GM21447 (cell line): ENCODE data around the gene SFXN5.

Source experiments
- ATAC-seq: cut with Tn5 transposase; IDR thresholded peaks from one replicate; pipeline ENCODE4 v1.9.1; 2021; ENCODE audit not compliant: unreplicated experiment

The SFXN5 gene

DNA sequence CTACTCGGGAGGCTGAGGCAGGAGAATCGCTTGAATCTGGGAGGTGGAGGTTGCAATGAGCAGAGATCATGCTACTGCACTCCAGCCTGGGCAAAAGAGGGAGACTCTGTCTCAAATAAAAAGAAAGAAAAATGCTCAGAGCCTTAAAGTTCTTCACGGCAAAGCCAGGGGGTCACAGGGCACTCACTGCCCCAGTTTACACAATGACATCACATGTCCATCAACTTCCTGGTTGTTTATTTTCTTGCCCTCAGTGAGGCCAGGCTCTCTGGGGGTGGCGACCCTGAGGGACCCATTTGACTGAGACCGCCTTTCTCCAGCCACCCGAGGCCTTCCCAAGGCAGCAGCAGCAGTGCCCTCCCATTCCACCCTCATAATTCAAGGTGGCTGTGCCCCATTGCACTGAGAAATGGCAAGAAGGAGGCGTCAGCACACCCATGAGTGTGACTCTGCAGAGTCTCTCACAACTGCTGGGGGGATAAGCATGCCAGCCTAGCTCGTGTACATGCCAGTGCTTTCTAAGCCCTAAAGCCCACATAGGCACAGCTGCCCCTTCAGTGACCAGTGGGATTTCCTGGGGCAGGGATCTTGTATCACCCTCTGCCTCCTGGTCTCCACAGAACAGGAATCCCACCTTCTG, 50.0 kb downstream of the SFXN5 start:
- no peak for ATAC-seq

DNA sequence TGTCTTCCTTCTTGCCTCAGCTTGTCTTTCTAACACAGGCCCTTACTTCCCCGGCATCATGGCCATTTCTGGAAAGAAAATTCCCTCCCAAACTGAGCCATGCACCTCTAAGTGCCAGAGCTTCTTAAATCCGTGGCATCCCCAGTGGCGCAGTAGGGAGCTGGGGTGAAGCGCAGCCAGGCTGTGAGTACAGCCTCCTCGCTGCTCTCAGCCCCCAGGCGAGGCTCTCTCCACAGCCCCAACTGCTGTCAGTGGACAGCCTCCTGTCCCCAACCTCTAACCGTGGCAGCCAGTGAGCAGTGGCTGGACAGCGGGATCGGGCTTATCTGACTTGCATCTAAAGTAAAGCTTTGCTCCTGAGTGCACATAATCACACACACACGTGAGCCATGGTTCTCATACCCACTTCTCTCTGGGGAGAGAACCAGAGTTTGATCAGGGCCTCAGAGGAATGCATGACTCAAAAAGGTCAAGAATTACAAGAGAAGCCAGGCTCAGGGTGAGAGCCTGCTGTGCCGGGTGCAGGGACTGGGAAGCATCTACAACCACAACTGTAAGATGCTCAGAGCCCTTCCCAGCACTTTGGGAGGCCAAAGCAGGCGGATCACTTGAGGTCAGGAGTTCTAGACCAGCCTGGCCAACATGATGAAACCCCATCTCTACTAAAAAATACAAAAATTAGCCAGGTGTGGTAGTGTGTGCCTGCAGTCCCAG, 50.7 kb downstream of the SFXN5 start:
- ATAC-seq: no peak

DNA sequence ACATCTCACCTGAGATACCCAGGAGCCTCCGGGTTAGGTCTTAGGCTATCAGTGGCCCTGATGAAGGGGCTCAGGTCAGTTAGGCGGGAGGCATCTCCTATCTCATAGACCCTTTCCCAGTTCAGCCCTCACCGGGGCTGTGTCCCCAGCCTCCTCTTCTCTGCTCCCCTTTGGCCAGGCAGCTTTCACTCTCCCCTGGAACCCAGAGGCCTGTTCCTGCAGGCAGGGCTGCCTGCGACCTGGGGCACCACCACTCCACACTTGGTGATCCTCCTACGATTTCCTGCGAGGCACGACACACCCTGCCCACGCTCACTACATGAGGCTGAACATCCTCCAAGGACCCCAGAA, 51.2 kb downstream of the SFXN5 start:
- ATAC-seq: no peak

DNA sequence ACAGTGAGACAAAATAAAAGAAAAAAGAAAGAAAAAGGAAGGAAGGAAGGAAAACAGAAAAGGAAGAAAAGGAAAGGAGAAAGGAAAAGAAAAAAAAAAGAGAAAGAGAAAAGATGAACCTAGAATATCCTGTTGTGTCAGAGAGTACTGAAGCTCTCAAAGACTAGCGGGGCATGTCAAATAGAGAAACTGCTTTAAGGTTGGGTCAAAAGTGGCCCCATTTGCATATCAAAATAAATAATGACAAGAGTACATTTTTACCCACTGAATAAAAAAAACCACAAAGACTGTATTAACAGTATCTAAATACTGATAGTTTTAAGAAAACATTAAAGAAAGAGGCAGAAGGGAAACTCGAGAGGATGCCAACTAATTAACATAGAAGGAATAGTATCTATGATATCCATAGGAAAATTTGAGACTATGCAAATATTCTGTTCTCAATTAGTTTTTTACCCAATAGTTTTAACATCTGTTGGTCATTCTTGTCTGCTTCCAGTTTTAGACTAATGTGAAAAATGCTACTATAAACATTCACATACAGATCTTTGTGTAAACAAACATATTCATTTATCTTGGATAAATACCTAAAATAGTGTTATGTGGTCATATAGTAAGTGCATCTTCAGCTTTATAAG, 53.2 kb downstream of the SFXN5 start:
- no peak for ATAC-seq

DNA sequence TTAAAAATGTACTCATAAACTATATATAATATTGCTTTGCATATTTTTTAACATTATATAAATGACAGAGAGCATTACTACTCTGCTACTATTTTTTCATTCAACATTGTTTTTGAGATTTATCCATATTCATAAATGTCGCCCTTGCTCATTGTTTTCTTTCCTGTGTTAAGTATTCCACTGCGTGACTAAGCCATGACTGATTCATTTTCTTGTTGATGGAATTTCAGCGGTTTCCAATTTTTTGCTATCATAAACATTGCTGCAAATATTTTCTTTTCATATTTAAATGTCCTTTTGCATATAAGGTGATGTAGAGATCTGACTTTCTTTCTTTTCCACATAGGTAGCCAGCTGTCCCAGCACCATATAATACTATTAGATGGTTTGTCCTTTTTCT, 57.6 kb downstream of the SFXN5 start:
- ATAC-seq: no peak

DNA sequence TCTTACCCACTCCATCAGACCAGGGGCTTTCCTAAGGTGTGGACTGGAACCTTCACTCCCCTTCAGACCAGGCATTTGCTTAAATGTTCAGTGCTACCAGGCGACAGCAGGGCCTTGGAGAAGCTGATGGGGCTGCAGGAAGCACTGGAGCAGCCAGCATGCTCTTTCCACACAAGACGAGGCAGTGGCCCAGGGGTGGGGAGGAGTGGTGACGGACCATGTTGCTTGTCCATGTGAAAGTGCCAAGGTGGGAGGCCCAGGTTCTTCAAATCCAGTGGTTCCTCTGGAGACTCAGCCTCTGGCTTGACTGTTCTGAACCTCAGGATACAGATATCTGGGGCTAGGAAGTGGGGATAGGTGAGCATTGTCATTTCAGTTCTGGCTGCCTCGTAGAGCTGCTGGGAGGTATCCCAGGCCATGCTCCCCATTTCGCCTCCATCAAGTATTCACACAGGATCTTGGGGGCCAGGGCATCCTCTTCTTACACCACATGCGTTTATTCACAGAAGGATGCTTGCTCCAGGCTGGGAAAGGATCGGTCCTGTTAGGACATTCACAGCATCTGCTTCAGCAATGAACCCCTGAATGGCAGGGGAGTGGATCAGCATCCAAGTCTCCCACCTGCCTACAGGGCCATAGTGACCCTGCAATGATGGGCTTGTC, 62.2 kb downstream of the SFXN5 start:
- no peak for ATAC-seq

DNA sequence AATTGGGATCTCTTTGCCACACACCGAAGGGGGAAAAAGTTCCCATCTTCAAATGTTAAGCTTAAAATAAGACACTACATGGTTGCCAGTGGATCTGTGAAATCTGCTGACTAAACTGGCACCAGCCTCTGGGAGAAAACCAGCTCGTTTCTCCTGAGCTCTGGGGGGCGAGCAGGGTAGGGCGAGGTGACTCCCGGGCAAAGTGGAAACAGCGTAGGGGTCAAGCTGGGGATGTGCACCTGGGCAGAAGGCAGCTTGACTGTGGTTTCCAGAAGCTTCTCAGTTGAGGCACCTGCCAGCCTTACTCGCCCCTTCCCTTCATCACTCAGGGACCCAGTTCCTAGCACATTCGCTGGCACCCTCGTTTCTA, 62.8 kb downstream of the SFXN5 start:
- no peak for ATAC-seq

DNA sequence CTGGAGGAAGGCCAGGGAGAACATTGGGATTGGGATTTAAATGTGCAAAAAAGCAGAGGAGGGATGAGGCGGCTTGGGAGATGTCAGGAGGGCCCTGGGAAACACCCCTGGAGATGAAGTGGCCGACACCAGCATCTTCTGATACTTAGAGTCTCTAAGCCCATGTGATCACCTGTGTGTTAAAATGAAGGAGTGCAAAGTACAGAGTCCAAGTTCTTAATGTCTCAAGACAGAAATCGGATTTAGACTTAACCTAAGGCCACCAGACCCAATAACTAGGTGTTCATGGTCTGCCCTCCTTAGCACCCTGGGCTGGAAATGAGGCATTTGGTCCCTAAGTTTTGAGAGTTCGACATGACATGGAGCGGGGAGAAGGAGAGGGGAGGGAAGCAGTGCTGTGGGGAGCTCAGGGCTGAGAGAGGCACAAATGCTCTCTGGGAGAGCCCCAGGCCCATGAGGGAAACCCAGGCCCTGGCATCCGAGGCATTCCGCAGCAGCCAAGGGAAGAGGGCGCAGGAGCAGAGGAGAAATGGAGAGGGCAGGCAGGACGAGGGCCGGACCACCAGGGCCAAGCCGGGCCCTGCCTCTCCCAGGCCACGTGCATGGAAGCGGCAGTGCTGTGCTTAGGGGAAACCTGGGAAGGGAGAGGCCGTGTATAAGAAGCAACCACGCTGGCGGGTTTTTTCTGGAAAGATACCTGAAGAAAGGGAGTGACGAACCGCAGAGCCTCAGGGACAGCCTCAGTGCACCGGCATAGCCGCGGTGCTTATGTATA, 63.3 kb downstream of the SFXN5 start:
- no peak for ATAC-seq

DNA sequence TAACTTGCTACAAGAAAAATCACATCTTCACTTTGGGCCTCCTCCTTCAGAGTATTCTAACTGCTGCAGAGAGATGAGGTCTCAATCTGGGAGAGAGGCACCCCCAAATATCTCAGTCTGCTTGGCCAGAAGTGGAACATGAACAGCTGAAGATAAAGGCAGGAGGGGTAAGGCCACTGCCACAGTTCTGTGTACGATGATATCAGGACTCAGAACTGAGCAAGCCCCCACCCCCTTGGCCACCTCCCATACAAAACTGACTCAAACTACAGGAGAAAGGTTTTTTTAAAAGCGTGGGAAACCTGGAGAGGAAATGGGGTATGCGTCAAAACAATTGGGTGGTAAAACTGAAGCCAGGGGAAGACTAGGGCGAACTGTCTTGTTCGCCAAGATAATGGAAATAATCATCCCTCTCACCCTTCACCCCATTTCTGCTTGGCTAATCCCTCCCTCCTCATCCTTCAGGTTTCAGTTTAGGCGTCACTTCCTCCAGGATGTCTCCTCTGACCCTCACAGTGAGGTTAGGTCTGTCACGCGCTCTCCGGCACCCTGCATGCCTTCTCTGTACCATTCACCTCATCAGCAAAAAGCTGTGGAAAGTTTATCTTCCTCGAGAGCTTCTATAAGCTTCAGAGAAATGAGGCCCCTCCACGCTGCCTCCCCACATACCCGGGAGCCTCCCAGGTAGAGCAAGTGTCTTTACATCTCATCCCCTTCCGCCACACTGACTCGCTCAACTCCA, 64.4 kb downstream of the SFXN5 start:
- ATAC-seq: no peak

DNA sequence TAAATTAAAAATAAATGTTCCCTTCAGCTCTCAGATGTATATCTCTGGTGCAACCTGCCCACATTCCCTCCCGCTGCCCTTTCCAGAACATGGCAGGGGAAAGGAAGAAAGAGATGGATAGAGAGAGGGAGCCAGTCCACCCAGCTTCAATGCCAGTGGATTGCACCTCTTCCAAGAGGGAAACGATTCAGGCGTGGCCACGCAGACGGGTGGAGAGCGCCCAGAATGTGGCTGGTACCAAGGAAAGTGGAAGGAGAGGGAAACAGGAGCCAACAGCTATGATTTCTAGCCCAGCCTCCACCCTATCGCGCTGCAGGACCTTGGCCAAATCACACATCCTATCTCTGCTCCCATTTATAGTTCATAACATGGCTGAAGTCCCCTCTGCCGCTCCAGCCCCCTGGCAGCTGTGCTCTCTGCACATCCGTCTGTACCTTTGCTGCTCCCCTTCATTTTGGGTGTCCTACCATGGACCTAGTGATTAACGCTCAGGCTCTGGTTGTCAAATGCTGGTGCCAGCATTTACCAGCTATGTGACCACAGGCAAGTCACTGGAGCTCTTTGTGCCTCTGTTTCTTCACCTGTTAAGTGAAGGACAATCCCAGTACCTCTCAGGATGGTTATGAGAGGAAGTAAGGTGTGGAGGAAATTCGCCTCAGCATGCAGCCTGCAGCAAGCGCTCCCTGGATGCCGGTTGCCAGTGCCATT, 66.5 kb downstream of the SFXN5 start:
- no peak for ATAC-seq

DNA sequence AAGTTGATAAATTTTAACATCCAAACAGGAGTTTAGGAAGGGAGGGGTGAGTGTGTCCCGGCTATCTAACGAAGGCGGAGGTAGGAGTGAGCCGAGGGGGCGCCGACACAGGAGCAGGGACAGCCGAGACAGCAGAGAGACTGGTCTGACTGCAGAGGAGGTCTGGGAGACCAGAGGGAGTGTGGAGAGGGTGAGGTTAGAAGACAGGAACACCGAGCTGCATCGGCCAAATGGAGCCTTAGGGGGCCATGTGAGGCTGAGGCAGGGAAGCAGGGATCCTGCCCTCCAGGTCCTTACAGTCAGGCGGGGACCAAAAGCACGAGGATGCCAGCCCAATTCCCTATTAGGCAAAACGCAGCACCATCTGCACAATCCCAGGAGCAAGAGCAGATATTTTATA, 67.0 kb downstream of the SFXN5 start:
- ATAC-seq: no peak

DNA sequence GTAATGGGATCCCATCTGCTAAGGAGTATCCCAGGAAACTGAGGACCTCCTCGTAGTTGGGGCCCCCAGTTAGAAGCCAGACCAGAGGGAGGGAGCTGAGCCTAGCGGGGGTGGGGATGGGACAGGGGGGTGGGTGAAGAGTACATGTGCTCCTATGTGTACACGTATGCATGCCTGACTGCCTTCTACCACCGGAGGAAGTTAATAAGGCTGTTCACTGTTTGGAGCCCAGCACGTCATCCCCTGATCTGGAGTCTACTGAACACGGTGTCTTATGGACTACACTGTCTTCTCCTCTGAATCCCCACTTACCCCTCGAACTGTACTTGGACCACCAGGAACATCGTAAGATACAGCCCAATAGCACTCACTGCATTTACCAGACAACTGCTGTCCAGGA, 68.5 kb downstream of the SFXN5 start:
- ATAC-seq: no peak

DNA sequence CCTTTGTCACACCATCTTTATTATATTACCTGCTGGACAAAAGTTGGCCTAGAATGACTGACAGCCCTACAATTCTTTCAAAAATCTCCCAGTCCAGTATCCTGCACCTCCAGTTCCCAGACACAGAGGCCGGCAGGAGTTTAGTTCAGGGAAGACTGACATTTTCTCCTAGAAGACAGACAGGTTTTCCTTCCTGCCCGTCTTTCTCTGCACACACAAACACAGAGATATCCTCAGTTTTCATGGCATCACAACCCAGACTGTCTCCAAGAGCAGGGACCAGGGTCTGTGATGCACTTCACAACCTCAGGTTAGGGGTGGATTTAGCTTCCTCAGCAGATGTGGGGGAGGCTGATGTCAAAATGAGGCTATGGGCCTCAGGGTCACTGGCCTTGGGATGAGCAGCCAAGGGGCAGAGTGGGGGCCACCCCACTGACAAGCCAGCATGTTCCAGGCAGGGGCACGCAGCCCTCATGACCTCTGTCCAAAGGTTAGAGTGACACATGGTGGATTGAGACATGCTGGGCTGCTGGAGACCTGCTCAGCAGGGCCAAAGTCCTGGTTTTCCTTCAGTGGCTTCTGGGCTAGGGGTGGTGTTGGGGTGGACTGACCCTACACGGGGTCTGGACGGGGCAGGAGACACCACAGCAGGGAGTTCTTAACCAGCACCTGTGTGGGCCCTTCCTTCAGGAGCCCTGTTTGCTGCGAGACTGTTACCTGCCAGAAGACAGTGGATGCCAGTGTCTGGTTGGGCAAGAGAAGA, 70.5 kb downstream of the SFXN5 start:
- no peak for ATAC-seq

DNA sequence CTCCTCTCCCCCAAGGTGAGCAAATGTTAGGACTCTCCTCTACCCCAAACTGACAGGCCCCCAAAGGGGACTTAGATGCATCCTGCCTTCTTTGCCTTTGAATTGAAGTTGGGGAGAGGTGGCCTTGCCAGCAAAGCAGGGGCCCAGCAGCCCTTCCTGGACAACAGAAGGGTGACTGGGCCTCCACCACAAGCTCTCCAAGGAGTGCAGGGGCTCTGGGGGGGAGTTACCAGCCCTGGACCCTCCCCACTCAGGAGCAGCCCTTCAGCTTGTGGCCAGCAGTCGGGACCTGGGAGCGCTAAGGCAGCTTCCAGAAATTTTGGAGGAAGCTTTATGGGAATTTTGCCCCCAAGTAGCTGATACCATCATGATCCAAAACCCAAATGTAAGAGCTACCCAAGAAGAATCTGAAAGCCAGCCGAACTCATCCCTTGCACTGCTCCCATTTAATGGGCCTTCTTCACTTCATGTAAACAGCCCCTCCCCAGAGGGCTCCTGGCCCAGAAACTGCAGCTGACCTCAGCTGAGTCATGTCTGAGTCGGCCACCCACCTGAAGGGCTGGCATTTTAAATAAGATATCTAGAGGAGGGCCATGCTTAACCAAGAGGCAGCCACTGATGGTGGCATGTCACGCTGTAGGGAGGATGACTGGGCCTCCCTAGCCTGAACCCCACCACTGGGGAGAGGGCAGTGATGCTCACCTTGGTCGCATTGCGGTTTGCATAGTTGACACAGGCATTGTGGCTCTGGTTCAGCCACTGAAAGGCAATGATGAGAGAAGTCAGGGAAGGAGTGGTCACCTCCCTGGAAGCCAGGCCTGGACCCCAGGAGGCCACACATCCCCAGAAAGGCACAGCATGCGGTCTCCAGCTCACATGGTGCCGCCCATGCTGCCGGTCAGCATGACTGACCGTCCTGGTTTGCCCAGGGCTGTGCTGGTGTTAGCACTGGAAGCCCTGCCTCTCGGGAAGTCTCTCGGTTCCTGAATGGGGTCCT, 71.5 kb downstream of the SFXN5 start:
- no peak for ATAC-seq

DNA sequence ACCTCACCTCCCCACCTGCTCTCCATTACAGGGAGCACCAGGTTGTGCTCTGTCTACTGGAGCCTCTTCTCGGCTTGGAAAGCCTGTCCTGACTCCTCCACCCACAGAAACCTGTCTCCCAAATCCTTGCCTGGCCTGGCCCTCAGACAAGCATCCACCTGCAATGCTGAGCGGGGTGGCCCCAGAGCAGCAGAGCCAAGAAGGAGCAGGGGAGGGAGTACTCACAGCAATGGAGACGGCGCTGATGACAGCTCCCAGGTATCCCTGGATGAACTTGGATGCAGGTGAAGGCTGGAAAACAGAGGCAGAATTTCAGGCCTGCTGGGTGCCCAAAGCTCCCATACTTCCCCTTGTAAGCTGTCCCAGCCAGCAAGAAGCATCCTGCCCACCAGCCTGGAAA, 72.8 kb downstream of the SFXN5 start:
- no peak for ATAC-seq

DNA sequence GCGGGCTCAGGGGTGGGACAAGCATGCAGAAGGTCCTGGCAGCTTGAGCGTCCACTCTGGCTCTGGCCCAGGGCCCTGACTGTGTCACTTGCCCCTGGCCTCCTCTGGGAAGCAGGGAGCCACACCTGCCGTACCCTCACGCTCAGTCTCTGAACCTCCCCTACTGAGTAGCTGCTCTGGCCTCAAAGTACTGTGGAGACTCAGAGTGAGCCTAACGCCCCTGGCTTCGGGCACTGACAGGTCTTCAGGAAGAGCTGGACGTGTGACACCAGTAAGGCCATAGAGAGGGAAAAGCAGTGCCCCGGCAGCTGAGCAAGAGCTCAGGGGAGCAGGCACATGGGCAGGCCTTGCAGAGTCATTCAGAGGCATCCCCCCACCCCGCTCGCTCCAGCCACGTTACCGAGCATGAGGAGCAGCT, 73.3 kb downstream of the SFXN5 start:
- no peak for ATAC-seq

DNA sequence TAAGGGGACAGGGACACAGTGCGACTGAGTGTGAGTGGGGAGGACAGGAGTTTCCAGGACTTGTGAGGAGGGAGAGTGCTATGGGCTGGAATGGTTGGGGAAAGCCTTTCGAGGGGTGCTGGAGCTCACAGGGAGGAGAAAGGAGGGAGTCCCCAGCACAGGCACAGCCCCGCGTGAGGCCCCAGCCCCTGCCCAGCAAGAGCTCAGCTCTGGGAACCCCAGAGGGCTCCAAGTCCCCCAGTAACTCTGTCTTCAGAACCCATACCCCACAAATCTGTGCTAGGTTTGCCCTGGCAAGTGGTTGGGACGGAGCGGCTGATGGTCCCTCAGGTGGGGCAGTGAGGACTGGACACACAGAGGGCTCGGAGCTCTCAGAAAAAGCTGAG, 75.4 kb downstream of the SFXN5 start:
- no peak for ATAC-seq

DNA sequence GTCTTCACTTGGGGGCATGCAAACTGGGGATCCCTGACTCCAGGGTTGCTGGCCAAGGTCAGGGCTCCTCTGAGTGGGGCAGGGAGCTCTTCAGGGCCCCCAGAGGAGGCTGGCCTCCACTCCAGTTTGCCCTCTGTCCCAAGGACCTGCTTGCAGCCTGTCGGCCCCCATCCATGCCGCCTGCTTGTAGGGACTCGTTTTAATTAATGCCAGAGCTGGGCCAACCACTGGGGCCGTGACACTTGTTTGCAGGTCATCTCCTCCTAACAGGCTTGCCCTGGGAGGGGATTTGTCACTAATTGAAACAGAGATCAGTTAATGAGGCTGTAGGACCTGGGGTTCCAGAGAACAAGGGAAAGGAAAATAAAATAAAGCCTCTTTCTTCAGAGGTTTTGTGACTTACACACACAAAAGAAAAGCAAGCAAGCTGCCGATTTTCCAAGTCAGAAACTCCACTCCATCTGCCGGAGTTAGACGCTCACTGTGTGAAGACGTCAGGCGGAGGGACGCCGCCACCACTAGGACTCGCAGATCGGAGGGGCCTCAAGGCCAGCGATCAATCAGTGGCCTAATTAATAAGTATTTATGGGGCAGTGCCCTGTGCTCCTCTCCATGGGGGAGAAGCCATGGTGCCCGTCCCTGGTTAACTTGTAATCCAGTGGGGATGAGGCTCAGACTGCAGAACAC, 75.9 kb downstream of the SFXN5 start:
- no peak for ATAC-seq
